IMR-90 (cell line): ENCODE results near the gene SRGAP3. TPM values are rescaled to one million over a fixed set of nuclear protein-coding genes. Genes with fewer than 3 reads are reported as not detected.

ENCODE experiments used
- ATAC-seq: fragments of 200-7000 bp; cut with Tn5 transposase; 2 replicates; pipeline ENCODE4 v1.9.1; 2020; ENCODE audit warnings: low read depth, mild to moderate bottlenecking, moderate library complexity
- BruUV-seq: library from RNA; stranded (reverse); fragments of 400-500 nt; replicated peaks from 2 replicates; lab custom pipeline; 2021; lab: Mats Ljungman, UMichigan
- CTCF ChIA-PET: fragments of 300-600 bp; formaldehyde crosslinking; extraction: SDS; loops from one replicate; lab custom pipeline; 2021; ENCODE audit warnings: antibody characterized with exemption; lab: Yijun Ruan, JAX
- POLR2A ChIA-PET: fragments of 300-600 bp; sonication (Branson Sonifier 250); formaldehyde crosslinking; loops from one replicate; lab custom pipeline; 2022; ENCODE audit warnings: antibody characterized with exemption; ENCODE audit not compliant: unreplicated experiment; lab: Charles Lee
- DNase-seq: peaks from one replicate; pipeline ENCODE4 v3.0.0; 2013
- H2AFZ ChIP-seq: replicated peaks from 2 replicates; pipeline ENCODE3; 2013; ENCODE audit warnings: low read length, mild to moderate bottlenecking; ENCODE audit not compliant: poor library complexity
- H2AK5ac ChIP-seq: 2 replicates; pipeline ENCODE4 v1.6.1; 2013; ENCODE audit warnings: low read depth, low read length, inconsistent platforms
- H2AK9ac ChIP-seq: replicated peaks from 2 replicates; pipeline ENCODE3; 2013; ENCODE audit warnings: mild to moderate bottlenecking, low read depth, low read length, moderate library complexity; ENCODE audit not compliant: poor library complexity
- H2BK120ac ChIP-seq: 2 replicates; pipeline ENCODE4 v1.6.1; 2013; ENCODE audit warnings: low read depth, low read length, inconsistent platforms
- H2BK15ac ChIP-seq: 3 replicates; pipeline ENCODE4 v1.6.1; 2013; ENCODE audit warnings: low read depth, low read length, inconsistent platforms
- H2BK20ac ChIP-seq: 2 replicates; pipeline ENCODE4 v1.6.1; 2013; ENCODE audit warnings: low read depth, mild to moderate bottlenecking, inconsistent platforms, low read length, moderate library complexity
- H2BK5ac ChIP-seq: 2 replicates; pipeline ENCODE4 v1.6.1; 2013; ENCODE audit warnings: mild to moderate bottlenecking, low read depth, low read length, inconsistent platforms; ENCODE audit not compliant: poor library complexity, severe bottlenecking
- H3K14ac ChIP-seq: replicated peaks from 2 replicates; pipeline ENCODE4 v1.6.1; 2013; ENCODE audit warnings: low read depth, low read length, inconsistent platforms
- H3K18ac ChIP-seq: 2 replicates; pipeline ENCODE4 v1.6.1; 2013; ENCODE audit warnings: low read depth, low read length, control low read depth
- H3K23ac ChIP-seq: 2 replicates; pipeline ENCODE4 v1.6.1; 2013; ENCODE audit warnings: low read depth, low read length, inconsistent platforms
- H3K27ac ChIP-seq: 2 replicates; pipeline ENCODE4 v1.5.1; 2013; ENCODE audit warnings: mild to moderate bottlenecking, control low read depth, low read length; ENCODE audit not compliant: insufficient read depth
- H3K27me3 ChIP-seq: 2 replicates; pipeline ENCODE4 v1.6.1; 2013; ENCODE audit warnings: low read length; ENCODE audit not compliant: control insufficient read depth, insufficient read depth
- H3K36me3 ChIP-seq: 2 replicates; pipeline ENCODE4 v1.6.1; 2013; ENCODE audit warnings: low read length, mixed read lengths; ENCODE audit not compliant: control insufficient read depth, insufficient read depth
- H3K4ac ChIP-seq: 2 replicates; pipeline ENCODE4 v1.6.1; 2013; ENCODE audit warnings: low read depth, low read length, inconsistent platforms
- H3K4me1 ChIP-seq: 2 replicates; pipeline ENCODE4 v1.6.1; 2013; ENCODE audit warnings: low read length, mixed read lengths; ENCODE audit not compliant: control insufficient read depth, insufficient read depth
- H3K4me2 ChIP-seq: 2 replicates; pipeline ENCODE4 v1.6.1; 2013; ENCODE audit warnings: low read depth, mild to moderate bottlenecking, control low read depth, low read length, moderate library complexity
- H3K4me3 ChIP-seq: 2 replicates; pipeline ENCODE4 v1.5.1; 2013; ENCODE audit warnings: low read depth, mild to moderate bottlenecking, control low read depth, low read length, moderate library complexity; ENCODE audit not compliant: insufficient read depth
- H3K56ac ChIP-seq: 2 replicates; pipeline ENCODE4 v1.6.1; 2013; ENCODE audit warnings: low read length, inconsistent platforms; ENCODE audit not compliant: insufficient read depth; ENCODE audit errors: extremely low read depth
- H3K79me1 ChIP-seq, 2 experiments: 2 replicates each; pipeline ENCODE4 v1.6.1; 2013; ENCODE audit warnings: low read length in 2 of 2, inconsistent platforms in 1 of 2, low read depth in 1 of 2
- H3K9ac ChIP-seq: 2 replicates; pipeline ENCODE4 v1.6.1; 2013; ENCODE audit warnings: low read depth, low read length, control low read depth
- H3K9me1 ChIP-seq: 2 replicates; pipeline ENCODE4 v1.6.1; 2013; ENCODE audit warnings: low read length, inconsistent platforms; ENCODE audit not compliant: insufficient read depth
- H3K9me3 ChIP-seq: 2 replicates; pipeline ENCODE4 v1.6.1; 2013; ENCODE audit warnings: low read length; ENCODE audit not compliant: control insufficient read depth, insufficient read depth
- H4K20me1 ChIP-seq: 2 replicates; pipeline ENCODE4 v1.6.1; 2013; ENCODE audit warnings: low read length, inconsistent platforms; ENCODE audit not compliant: insufficient read depth
- H4K5ac ChIP-seq: 2 replicates; pipeline ENCODE4 v1.6.1; 2013; ENCODE audit warnings: mild to moderate bottlenecking, low read depth, low read length, control low read depth
- H4K8ac ChIP-seq, 2 experiments: 2 replicates each; pipeline ENCODE4 v1.6.1; 2013; ENCODE audit warnings: low read depth in 2 of 2, low read length in 2 of 2, control low read depth in 1 of 2, inconsistent platforms in 1 of 2
- H4K91ac ChIP-seq: 2 replicates; pipeline ENCODE4 v1.6.1; 2013; ENCODE audit warnings: low read depth, low read length, inconsistent platforms; ENCODE audit not compliant: insufficient read depth
- BHLHE40 ChIP-seq: fragments of 150-350 bp; IDR thresholded peaks from 2 replicates; pipeline ENCODE4 v1.6.1; 2016; ENCODE audit warnings: mild to moderate bottlenecking, low read depth, low read length
- CEBPB ChIP-seq: IDR thresholded peaks from 2 replicates; pipeline ENCODE4 v1.6.1; 2012; ENCODE audit warnings: low read depth, low read length, improper control_type of control experiment
- CHD1 ChIP-seq: IDR thresholded peaks from 2 replicates; pipeline ENCODE4 v1.6.1; 2012; ENCODE audit warnings: low read depth, low read length, improper control_type of control experiment
- CTCF ChIP-seq: conservative IDR thresholded peaks from 2 replicates; pipeline ENCODE4 v1.5.1; 2012; ENCODE audit warnings: mild to moderate bottlenecking, low read depth, low read length, improper control_type of control experiment
- FOS ChIP-seq: fragments of 150-350 bp; IDR thresholded peaks from 2 replicates; pipeline ENCODE4 v1.6.1; 2016; ENCODE audit warnings: low read depth, low read length
- MAFK ChIP-seq: IDR thresholded peaks from 2 replicates; pipeline ENCODE4 v1.6.1; 2012; ENCODE audit warnings: low read depth, low read length, improper control_type of control experiment
- MAZ ChIP-seq: IDR thresholded peaks from 2 replicates; pipeline ENCODE4 v1.6.1; 2012; ENCODE audit warnings: low read depth, mild to moderate bottlenecking, low read length, improper control_type of control experiment, moderate library complexity, borderline replicate concordance
- MXI1 ChIP-seq: IDR thresholded peaks from 2 replicates; pipeline ENCODE4 v1.6.1; 2012; ENCODE audit warnings: low read depth, mild to moderate bottlenecking, low read length, moderate library complexity, borderline replicate concordance
- NFE2L2 ChIP-seq: fragments of 150-350 bp; IDR thresholded peaks from 2 replicates; pipeline ENCODE4 v1.6.1; 2016; ENCODE audit warnings: low read depth, mild to moderate bottlenecking, low read length
- POLR2A ChIP-seq: IDR thresholded peaks from 2 replicates; pipeline ENCODE4 v1.6.1; 2012; ENCODE audit warnings: mild to moderate bottlenecking, low read depth, low read length
- RCOR1 ChIP-seq: IDR thresholded peaks from 2 replicates; pipeline ENCODE4 v1.6.1; 2012; ENCODE audit warnings: mild to moderate bottlenecking, low read length, improper control_type of control experiment; ENCODE audit not compliant: insufficient replicate concordance
- RFX5 ChIP-seq: IDR thresholded peaks from 2 replicates; pipeline ENCODE4 v1.8.0; 2012; ENCODE audit warnings: low read depth, mild to moderate bottlenecking, low read length, moderate library complexity
- WGBS, 2 experiments: methylation state at CpG; one replicate each; pipeline versions ENCODE4 v1.1.5 to v1.1.7; 2013; ENCODE audit warnings: missing lambda C conversion rate in 2 of 2; ENCODE audit not compliant: insufficient read length in 1 of 2; ENCODE audit errors: extremely low coverage in 2 of 2; 5-methylcytosine and 5-hydroxymethylcytosine counted together
- dilution Hi-C: fragments of 300-500 bp; cut with HindIII; formaldehyde crosslinking; loops from one replicate; pipeline ENCODE4 v1.14.3; 2018; ENCODE audit warnings: low sequenced_read_pairs; ENCODE audit not compliant: unreplicated experiment
- in situ Hi-C: fragments of 300-500 bp; cut with MboI; formaldehyde crosslinking; loops from 3 replicates; pipeline ENCODE4 v1.14.3; 2019; ENCODE audit warnings: low sequenced_read_pairs, inconsistent platforms, mixed read lengths
- intact Hi-C: fragments of 100-400 bp; cut with micrococcal nuclease; formaldehyde crosslinking; loops from 2 replicates; pipeline ENCODE4 v1.10.0; 2022
- polyA plus RNA-seq, 3 experiments: library from polyadenylated mRNA; depleted of rRNA; stranded (reverse); fragments of >200 nt; gene quantifications; 2 replicates each; pipeline ENCODE4 v1.2.3, GENCODE V29; 2012; ENCODE audit warnings: low replicate concordance in 1 of 3
- total RNA-seq: library from RNA; depleted of rRNA; stranded (reverse); fragments of >200 nt; gene quantifications from 2 replicates; pipeline ENCODE4 v1.2.3, GENCODE V29; 2012
- TF ChIP-seq, protein P1 (sequence below): fragments of 150-350 bp; IDR thresholded peaks from 2 replicates; pipeline ENCODE4 v1.6.1; 2017; ENCODE audit warnings: mild to moderate bottlenecking, antibody characterized with exemption, low read length, low read depth
- TF ChIP-seq, protein P2 (sequence below): fragments of 150-350 bp; IDR thresholded peaks from 2 replicates; pipeline ENCODE4 v1.6.1; 2016; ENCODE audit warnings: low read depth, mild to moderate bottlenecking, low read length, moderate library complexity, borderline replicate concordance

The SRGAP3 gene
- total and polyA plus RNA-seq, 2 of the 4 experiments (the other 2 are of a cell fraction): 0.68 to 1.4 TPM

DNA sequence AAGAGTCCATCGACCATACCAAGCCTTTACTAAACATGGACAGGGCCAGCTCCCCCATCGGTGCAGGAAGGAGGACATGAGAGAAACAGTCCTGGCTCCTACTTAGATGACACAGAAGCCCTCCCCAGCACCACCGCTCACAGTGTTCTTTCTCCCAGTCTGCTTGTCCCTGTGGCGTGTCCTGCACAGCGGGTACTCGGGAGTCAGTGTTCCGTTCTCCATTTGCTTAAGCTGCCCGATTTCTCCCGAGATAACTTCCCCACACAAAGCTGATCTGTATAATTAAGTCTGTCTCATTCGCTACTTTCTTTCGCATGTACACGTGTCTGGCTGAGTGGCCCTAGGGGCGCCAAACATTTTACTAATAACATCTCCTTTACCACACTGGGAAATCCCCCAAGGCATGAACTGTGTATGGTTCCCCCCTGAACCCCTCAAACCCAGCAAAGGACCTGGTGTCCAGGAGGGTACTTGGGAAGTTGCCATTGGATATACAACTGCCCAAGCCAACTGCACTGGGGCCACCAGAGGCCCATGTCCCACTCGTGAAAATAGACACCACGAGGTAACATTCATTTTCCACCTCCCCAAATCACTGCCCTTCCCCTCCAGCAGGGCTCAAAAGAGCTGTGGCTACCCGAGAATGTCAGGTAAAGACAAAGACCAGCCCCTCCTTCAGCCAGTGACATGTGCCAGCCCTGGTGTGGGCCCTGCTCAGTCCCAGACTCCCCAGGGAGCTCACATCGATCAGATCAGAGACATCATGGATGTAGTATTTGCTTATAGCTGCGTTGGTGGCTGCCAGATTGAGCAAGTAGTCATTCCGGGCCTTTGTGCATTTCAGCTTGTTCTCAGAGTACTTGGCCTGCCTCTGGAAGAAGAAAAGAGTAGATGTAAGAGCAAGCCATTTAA, 189.7 kb downstream of the SRGAP3 start:
- CTCF ChIA-PET: no interaction called here
- Histone ChIP-seq H4K91ac (no peak overlapping the region), H2BK120ac (no peak overlapping the region), H2BK15ac (no peak overlapping the region), H2BK20ac (no peak overlapping the region), H2BK5ac (no peak overlapping the region), H3K18ac (no peak overlapping the region), H3K14ac (no peak overlapping the region), H3K4ac (no peak overlapping the region), H3K4me1 (no peaks in the 10 kb centered on the region), H2AK9ac (no peak overlapping the region), H4K5ac (no peak overlapping the region), H3K4me3 (no peak overlapping the region), H3K36me3 (no peaks in the 10 kb centered on the region), H3K79me1 (no peaks in the 10 kb centered on the region), H3K23ac (no peak overlapping the region), H3K27me3 (peaks cover under 1% of the 10 kb centered on the region), H4K8ac (no peak overlapping the region), H3K27ac (no peak overlapping the region), H3K4me2 (no peak overlapping the region), H3K56ac (no peak overlapping the region), H2AK5ac (no peak overlapping the region), H4K20me1 (no peaks in the 10 kb centered on the region), H3K9me3 (no peaks in the 10 kb centered on the region), H3K9me1 (no peaks in the 10 kb centered on the region), H2AFZ (no peak overlapping the region), H3K9ac (no peak overlapping the region)
- POLR2A ChIA-PET: interaction anchor here (0.6 kb wide), 1 partner anchor 9 kb away, joined by 13 read pairs; no protein-coding TSS in a partner anchor
- no peak for ATAC-seq
- no TSS peak for BruUV-seq
- no peak for DNase-seq
- in situ Hi-C loops: loop anchor here (25.0 kb wide), 2 partner anchors 297 to 397 kb away; partner anchors contain the start of gene OXTR
- 64% methylated on average over 15 of the region's 19 CpGs; no CpG with 5 or more reads in 1 of the 2 experiments for WGBS, 2 experiments
- intact Hi-C loops: no loop called here
- dilution Hi-C loops: no loop called here
- TF ChIP-seq NFE2L2 (no peak), MXI1 (no peak), POLR2A (no peak), RCOR1 (no peak), CTCF (no peak), FOS (no peak), CHD1 (no peak), MAZ (no peak), BHLHE40 (no peak), CEBPB (no peak), RFX5 (no peak), MAFK (no peak)
- TF ChIP-seq, protein P1, sequence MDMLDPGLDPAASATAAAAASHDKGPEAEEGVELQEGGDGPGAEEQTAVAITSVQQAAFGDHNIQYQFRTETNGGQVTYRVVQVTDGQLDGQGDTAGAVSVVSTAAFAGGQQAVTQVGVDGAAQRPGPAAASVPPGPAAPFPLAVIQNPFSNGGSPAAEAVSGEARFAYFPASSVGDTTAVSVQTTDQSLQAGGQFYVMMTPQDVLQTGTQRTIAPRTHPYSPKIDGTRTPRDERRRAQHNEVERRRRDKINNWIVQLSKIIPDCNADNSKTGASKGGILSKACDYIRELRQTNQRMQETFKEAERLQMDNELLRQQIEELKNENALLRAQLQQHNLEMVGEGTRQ: no peak
- TF ChIP-seq, protein P2, sequence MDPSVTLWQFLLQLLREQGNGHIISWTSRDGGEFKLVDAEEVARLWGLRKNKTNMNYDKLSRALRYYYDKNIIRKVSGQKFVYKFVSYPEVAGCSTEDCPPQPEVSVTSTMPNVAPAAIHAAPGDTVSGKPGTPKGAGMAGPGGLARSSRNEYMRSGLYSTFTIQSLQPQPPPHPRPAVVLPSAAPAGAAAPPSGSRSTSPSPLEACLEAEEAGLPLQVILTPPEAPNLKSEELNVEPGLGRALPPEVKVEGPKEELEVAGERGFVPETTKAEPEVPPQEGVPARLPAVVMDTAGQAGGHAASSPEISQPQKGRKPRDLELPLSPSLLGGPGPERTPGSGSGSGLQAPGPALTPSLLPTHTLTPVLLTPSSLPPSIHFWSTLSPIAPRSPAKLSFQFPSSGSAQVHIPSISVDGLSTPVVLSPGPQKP: no peak
